RCC 7860 (cell line): Measurements from ENCODE around the gene SYNRG.

Experiments
- DNase-seq: peaks from one replicate; pipeline ENCODE4 v3.0.0-alpha.2; 2015; ENCODE audit warnings: low spot score
- FAIRE-seq: peaks from 2 replicates; lab custom pipeline; 2012; peaks lifted over from hg19 to GRCh38; lab: Jason Lieb, UNC

The SYNRG gene

GRCh38 chr17:37481001-37481665 lies 128.1 kb downstream of the SYNRG start:
- FAIRE-seq: no peak

GRCh38 chr17:37480427-37480826 lies 128.8 kb downstream of the SYNRG start:
- FAIRE-seq (no peak), DNase-seq (no peak)

More at GRCh38 chr17:37481001-37481665, 128.1 kb downstream of the SYNRG start:
- no peak for DNase-seq

- DNase-seq (no peak), FAIRE-seq (no peak)
These were observed 130.2 kb downstream of the SYNRG start for GRCh38 chr17:37479025-37479424.

GRCh38 chr17:37478187-37478586 lies 131.0 kb downstream of the SYNRG start:
- FAIRE-seq (no peak), DNase-seq (no peak)

GRCh38 chr17:37476431-37477120 lies 132.6 kb downstream of the SYNRG start:
- FAIRE-seq: no peak
- no peak for DNase-seq

DNA sequence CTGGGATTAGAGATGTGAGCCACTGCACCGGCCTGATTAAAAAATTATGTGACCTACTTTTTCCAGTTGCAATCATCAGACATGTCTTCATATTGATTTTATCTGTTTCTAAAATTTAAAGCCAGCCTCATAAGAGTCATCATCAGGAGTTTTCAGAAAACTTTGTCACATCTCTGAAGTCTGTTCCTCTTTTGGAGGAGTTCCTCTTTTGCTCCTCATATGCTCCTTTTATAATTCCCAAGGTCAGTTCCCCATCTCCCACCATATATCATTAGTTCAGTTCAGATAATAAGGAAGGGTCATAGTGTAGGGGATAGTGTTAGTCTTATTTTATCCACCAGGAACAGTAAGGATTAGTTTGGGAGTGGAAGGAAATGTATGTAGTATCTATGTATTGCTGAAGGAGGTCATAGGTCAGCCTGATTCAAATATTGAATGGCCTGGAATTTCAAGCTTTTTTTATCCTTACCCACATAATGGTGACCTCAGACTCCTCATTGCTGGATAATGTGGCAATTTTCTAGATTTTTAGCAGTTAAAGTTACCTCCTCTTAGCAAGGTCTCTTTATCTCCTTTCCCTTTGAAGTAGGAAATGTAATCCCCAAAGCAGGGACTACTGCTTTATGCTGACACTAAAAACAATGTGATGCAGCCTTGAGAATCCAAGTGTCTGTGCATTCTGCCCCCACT lies 133.3 kb downstream of the SYNRG start:
- no peak for FAIRE-seq
- no peak for DNase-seq

DNA sequence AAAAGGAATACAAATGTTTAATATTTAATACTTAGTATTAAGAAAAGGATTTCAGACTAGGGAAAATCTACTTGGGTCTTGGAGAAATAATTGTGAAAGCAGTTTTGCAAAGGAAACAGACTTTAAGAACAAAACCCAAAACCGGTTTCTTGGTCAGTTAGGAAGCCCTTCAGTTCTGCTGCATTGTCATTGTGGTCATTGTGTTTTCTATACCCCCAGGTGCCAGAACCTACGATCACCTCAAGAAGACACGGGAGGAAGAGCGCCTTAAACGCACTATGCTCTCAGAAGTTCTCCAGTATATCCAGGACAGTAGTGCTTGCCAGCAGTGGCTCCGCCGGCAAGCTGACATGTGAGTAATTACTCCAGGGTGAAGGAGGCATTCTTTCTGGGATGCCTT lies 139.0 kb downstream of the SYNRG start:
- FAIRE-seq: no peak
- no peak for DNase-seq

- DNase-seq: no peak
- FAIRE-seq: no peak
These were observed 142.7 kb downstream of the SYNRG start for GRCh38 chr17:37466471-37466870.

DNA sequence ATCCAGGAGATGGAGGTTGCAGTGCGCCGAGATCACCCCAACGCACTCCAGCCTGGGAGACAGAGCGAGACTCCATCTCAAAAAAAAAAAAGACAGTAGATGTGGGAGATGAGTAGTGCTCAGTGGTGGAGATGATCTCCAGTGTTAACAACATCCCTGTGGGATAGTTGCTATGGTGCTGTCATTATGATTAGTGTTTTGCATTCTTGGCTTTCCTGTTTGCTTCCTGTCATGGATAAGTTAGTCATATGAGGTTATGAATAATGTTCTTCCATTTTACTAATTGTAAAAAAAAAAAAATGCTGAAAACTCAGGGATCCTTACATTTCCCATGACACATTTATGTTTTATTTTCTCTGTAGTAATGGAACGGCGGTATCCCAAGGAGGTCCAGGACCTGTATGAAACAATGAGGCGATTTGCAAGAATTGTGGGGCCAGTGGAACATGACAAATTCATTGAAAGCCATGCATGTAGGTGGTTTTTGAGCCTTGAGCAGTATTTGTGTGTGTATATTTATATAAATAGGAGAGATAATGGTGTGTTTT lies 144.1 kb downstream of the SYNRG start:
- DNase-seq: peak; percentile 31
- no peak for FAIRE-seq
